ENCODE results near the gene CACNG8. TPM values are rescaled to one million over a fixed set of nuclear protein-coding genes. Genes with fewer than 3 reads are reported as not detected.

CACNG8 gene
- total RNA-seq, 4 donors from 2014 or later: not detected

DNA sequence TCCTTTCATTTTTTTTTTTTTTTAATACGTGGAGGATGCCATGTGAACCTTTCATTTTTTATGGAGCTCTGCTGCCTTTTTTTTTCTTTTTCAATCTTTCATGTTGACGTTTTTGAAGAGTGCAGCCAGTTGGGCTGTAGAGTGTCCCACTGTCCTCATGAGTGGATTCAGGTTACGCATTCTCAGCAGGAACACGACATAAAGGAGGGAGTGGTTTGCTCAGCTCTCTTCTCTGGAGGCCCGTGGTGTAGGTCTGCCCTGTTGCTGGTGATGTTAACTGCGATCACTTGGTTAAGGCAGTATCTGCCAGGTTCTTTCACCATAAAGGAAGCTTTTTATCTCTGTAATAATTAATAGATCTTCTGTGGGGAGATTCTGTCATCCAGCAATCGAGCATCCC lies 26.7 kb upstream of the CACNG8 start:
- no peaks in the 10 kb centered on the region for H3K36me3 ChIP-seq
- H3K4me3 ChIP-seq: no peak overlapping the region
- TF ChIP-seq POLR2A (IDR thresholded peaks at IDR 0.05): no peak
- TF ChIP-seq, protein P1, sequence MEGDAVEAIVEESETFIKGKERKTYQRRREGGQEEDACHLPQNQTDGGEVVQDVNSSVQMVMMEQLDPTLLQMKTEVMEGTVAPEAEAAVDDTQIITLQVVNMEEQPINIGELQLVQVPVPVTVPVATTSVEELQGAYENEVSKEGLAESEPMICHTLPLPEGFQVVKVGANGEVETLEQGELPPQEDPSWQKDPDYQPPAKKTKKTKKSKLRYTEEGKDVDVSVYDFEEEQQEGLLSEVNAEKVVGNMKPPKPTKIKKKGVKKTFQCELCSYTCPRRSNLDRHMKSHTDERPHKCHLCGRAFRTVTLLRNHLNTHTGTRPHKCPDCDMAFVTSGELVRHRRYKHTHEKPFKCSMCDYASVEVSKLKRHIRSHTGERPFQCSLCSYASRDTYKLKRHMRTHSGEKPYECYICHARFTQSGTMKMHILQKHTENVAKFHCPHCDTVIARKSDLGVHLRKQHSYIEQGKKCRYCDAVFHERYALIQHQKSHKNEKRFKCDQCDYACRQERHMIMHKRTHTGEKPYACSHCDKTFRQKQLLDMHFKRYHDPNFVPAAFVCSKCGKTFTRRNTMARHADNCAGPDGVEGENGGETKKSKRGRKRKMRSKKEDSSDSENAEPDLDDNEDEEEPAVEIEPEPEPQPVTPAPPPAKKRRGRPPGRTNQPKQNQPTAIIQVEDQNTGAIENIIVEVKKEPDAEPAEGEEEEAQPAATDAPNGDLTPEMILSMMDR (IDR thresholded peaks at IDR 0.05): no peak
- peaks cover 0 to 43% (median 0%) of the 10 kb centered on the region in 4 donors for H3K27me3 ChIP-seq
- H3K4me1 ChIP-seq: no peaks in the 10 kb centered on the region
- H3K27ac ChIP-seq: no peak overlapping the region
- H3K9me3 ChIP-seq: no peaks in the 10 kb centered on the region
- intact Hi-C loops (cut with DNase I): no loop called here
- 33 to 43% methylated on average over 7 of the region's 7 CpGs for WGBS, 2 donors
- no peak for DNase-seq

DNA sequence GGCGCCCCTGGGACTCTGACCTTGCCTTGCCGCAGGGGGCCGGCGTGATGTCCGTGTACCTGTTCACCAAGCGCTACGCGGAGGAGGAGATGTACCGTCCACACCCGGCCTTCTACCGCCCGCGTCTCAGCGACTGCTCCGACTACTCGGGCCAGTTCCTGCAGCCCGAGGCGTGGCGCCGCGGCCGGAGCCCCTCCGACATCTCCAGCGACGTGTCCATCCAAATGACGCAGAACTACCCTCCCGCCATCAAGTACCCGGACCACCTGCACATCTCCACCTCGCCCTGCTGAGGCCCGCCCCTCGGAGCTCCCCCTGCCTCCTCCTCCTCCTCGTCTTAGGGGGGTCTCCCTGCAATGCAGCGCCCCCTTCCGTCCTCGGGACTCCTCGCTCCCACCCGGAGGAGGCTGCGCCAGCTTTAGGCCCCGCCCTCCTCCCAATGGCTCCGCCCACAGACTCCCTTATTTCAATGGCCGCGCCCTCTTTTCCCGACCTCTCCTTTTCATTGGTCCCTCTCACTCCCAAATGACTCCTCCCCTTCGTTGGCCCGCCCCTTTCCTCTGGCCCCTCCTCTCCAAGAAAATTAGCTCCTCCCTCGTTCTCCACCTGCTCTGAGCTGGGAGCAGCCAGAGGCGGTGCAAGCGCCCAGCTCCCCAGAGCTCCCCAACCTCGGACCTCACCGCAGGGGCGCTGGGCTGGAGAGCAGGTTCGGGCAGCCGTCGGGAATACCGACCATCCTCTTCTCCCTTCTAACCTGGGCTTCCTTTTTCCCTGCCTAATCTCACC lies 20.5 kb upstream of the CACNG8 start:
- Histone ChIP-seq H3K27ac (no peak overlapping the region), H3K36me3 (no peaks in the 10 kb centered on the region), H3K4me1 (no peaks in the 10 kb centered on the region), H3K27me3 (peaks cover 0 to 83% (median 13%) of the 10 kb centered on the region in 4 donors), H3K9me3 (peaks cover 0 to 8% (median 0%) of the 10 kb centered on the region in 3 donors), H3K4me3 (no peak overlapping the region)
- TF ChIP-seq, protein P1 (IDR thresholded peaks at IDR 0.05): no peak
- no peak for TF ChIP-seq POLR2A (IDR thresholded peaks at IDR 0.05)
- 9 to 23% methylated on average over 34 to 35 of the region's 55 CpGs for WGBS, 2 donors
- intact Hi-C loops (cut with DNase I): no loop called here
- no peak for DNase-seq

DNA sequence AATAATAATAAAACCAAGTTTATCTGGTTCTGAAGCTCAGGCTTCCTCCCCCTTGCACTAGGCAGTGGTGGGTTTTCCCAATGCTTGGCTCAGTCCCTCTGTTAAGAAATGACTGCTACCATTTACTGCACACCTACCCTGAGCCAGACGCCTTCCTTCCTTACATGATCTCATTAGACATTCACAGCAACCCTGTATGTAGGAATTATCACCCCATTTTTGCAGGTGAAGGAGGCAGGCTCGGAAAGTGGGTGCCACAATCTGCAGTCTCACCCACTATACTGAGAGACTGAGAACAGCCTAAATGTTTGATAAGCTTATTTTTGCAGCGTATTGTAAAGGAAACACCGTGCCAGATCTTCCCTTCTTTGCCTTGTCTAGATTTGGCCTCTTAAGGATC lies 18.3 kb upstream of the CACNG8 start:
- no peak for DNase-seq
- Histone ChIP-seq H3K27ac (no peak overlapping the region), H3K9me3 (peaks cover 0 to 8% (median 0%) of the 10 kb centered on the region in 3 donors), H3K36me3 (no peaks in the 10 kb centered on the region), H3K27me3 (peaks cover 0 to 81% (median 13%) of the 10 kb centered on the region in 4 donors), H3K4me3 (no peak overlapping the region), H3K4me1 (no peaks in the 10 kb centered on the region)
- intact Hi-C loops (cut with DNase I): no loop called here
- TF ChIP-seq POLR2A (IDR thresholded peaks at IDR 0.05): no peak
- TF ChIP-seq, protein P1 (IDR thresholded peaks at IDR 0.05): no peak
- WGBS, 2 donors: 76 to 84% methylated on average over 4 of the region's 4 CpGs

DNA sequence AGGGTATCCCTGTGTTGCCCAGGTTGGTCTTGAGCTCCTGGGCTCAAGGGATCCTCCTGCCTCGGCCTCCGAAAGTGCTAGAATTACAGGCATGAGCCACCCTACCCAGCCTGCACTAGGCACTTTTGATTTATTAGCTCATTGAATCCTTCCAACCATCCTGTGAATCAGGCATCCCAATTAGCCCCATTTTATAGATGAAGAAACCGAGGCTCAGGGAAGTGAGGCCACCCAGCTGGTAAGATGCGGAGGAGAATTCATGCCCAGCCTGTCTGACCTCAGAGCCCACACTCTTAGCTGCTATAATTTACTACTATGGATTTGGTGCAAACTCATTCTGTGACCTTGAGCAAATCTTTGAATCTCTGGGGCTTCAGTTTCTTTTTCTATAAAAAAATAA lies 17.8 kb upstream of the CACNG8 start:
- Histone ChIP-seq H3K27ac (no peak overlapping the region), H3K4me1 (no peaks in the 10 kb centered on the region), H3K4me3 (no peak overlapping the region), H3K9me3 (peaks cover 0 to 8% (median 0%) of the 10 kb centered on the region in 3 donors), H3K36me3 (no peaks in the 10 kb centered on the region), H3K27me3 (peaks cover 0 to 77% (median 13%) of the 10 kb centered on the region in 4 donors)
- no peak for TF ChIP-seq POLR2A (IDR thresholded peaks at IDR 0.05)
- TF ChIP-seq, protein P1 (IDR thresholded peaks at IDR 0.05): no peak
- WGBS, 2 donors: 79 to 94% methylated on average over 2 to 4 of the region's 4 CpGs
- intact Hi-C loops (cut with DNase I): no loop called here
- DNase-seq: no peak

DNA sequence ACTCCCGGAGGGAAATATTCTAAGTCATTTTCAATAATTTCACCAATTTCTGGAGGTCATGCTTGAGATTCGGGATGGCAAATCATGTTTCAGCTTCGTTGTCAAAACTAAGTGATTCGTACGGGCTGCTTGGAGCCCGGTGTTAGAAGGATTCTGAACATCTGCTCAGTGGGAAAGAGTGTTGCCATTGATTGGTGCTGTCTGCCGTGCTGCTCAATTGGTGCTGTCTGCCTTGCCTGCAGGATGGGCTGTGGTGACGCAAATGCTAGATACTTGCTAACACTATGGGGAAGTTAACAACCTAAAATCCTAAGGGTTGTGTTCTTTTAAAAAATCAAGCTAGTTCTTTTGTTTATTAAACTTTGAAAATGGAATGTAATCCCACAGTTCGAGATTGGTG lies 17.3 kb upstream of the CACNG8 start:
- Histone ChIP-seq H3K36me3 (no peaks in the 10 kb centered on the region), H3K27me3 (peaks cover 0 to 75% (median 13%) of the 10 kb centered on the region in 4 donors), H3K4me1 (no peaks in the 10 kb centered on the region), H3K4me3 (no peak overlapping the region), H3K27ac (no peak overlapping the region), H3K9me3 (peaks cover 0 to 8% (median 0%) of the 10 kb centered on the region in 3 donors)
- intact Hi-C loops (cut with DNase I): no loop called here
- DNase-seq: no peak
- no peak for TF ChIP-seq POLR2A (IDR thresholded peaks at IDR 0.05)
- TF ChIP-seq, protein P1 (IDR thresholded peaks at IDR 0.05): no peak
- WGBS, 2 donors: 32 to 41% methylated on average over 9 of the region's 9 CpGs
